Prostate gland (tissue), 2 donors: ENCODE results near the gene L3MBTL4.

Experiments used
- CTCF ChIP-seq, 4 experiments: fragments of 200-600 bp in 2 of 4; fragments of 450-650 bp in 2 of 4; sonication (generic) in 2 of 4; IDR thresholded peaks; 1 replicate in 3 of 4; 2 replicates in 1 of 4; pipeline ENCODE4 v1.5.1; 2016 to 2019; ENCODE audit warnings: antibody characterized with exemption in 4 of 4, mild to moderate bottlenecking in 2 of 4, moderate library complexity in 2 of 4
- POLR2A ChIP-seq: fragments of 450-650 bp; IDR thresholded peaks from one replicate; pipeline ENCODE4 v1.6.1; 2016; ENCODE audit warnings: antibody characterized with exemption, mild to moderate bottlenecking

DNA sequence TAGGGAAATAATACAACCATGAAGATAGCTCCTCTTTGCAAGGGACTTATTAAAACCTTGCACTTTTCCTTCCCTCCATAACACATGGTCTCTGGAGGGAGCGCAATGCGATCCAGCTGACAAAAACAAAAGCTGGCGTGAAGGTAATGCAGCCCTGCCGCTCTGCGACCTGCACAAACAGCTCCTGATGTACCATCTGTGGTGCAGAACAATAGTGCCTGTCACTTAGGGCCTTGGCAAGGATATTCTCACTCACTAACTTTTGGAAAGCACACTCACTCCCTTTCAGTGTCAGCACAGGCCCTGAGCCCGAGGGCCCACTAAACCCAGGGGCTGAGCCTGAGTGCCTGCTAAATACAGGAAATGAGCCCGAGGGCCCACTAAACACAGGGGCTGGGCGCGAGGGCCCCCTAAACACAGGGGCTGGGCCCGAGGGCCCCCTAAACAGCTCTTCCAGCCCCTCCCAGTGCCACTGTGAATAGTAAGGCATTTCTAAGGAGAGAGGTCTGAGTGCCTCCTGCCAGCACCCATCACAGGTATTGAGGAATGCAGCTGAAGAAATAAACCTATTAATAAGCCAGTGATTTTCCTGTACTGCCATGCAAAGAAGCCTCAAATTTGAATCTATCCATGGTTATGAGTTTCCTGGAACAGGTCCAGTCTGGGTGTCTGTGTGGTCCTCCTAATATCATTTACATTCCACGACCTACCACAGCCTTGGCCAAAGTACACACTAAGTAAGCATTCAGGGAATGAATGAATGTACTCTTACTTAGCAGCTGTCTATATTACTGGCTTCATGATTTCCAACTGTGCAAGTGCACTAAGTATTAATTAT lies 9.3 kb downstream of the L3MBTL4 start:
- TF ChIP-seq CTCF (IDR thresholded peaks at IDR 0.05) (no peak), POLR2A (no peak)
